CD4-positive, alpha-beta T cell treated with Interleukin-6 at 100 ng/mL for 8 hours (primary cell): ENCODE results near the gene CFAP299.

Experiments
- DNase-seq: peaks from one replicate; pipeline ENCODE4 v3.0.0-alpha.2; 2020; ENCODE audit warnings: mixed read lengths, low spot score

Gene CFAP299

GRCh38 chr4:80388284-80388607 is 52.7 kb downstream of the CFAP299 start:
- DNase-seq = no peak

DNA sequence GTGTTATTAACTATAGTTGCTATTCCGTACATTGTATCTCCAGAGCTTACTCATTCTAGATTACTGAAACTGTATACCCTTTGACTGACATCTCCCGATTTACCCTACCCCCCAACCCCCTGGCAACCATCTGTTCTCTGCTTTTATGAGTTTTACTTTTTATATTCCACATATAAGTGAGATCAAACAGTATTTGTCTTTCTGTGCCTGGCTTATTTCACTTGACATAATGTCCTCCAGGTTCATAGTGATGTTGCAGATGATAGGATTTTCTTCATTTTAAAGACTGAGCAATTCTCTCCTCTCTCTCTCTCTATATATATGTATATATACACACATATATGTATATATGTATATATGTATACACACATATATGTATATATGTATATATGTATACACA is 54.6 kb downstream of the CFAP299 start:
- DNase-seq = no peak

GRCh38 chr4:80393246-80393969 is 57.9 kb downstream of the CFAP299 start:
- no peak for DNase-seq

DNA sequence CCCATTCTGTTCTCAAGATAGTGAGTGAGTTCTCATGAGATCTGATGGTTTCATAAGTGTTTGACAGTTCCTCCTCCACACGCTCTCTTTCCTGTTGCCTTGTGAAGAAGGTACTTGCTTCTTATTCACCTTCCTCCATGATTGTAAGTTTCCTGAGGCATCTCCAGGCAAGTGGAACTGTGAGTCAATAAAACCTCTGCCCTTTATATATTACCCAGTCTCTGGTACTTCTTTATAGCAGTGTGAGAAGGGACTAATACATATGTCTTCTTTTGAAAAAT is 58.4 kb downstream of the CFAP299 start:
- DNase-seq = no peak

- no peak for DNase-seq
Measured at GRCh38 chr4:80407246-80407645, 71.7 kb downstream of the CFAP299 start.

DNA sequence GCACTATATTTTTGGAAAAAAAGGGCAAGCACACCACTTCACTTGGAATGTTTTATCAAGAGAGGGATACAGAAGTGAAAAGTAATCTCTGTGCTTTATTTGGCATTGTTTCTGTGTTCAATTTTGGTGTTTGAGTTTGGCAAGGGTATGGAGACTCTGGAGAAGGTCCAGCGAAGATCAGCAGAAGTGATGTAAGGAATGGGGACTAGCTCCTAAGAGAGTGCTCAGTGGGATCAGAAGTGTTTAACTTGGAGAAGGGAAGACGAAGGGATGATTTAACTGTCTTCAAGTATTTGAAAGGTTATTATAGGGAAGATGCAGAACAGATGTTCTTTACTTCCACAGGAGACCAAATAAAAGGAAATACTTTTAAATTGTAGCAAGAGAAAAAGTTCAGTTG is 74.3 kb downstream of the CFAP299 start:
- DNase-seq = no peak

- no peak for DNase-seq
Measured at GRCh38 chr4:80412322-80412721, 76.8 kb downstream of the CFAP299 start.

DNA sequence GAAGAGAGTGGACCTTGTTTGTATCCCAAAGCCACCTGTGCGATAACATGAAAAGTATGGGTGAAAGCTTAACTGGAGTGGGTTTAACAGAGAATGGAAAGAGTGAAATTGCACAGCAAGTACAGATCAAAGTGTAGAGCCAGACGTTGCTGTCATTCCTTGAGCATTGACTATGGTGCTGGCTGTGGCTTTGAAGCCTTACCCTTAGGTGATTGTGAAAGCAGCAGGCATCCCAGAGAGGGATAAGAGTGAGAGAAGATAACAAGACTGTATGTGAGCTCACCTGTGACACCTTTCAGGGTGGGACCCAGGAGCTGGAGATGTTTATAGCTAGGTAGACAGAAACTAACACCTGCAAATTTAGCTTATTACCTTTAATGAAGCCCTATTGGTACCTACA is 77.6 kb downstream of the CFAP299 start:
- DNase-seq = no peak

GRCh38 chr4:80417019-80417418 is 81.5 kb downstream of the CFAP299 start:
- no peak for DNase-seq

GRCh38 chr4:80419946-80420345 is 84.4 kb downstream of the CFAP299 start:
- no peak for DNase-seq

GRCh38 chr4:80420638-80421037 is 85.1 kb downstream of the CFAP299 start:
- no peak for DNase-seq

- DNase-seq = peak; percentile 9
Measured at GRCh38 chr4:80422727-80423404, 87.3 kb downstream of the CFAP299 start.

GRCh38 chr4:80423553-80424224 is 88.2 kb downstream of the CFAP299 start:
- no peak for DNase-seq

DNA sequence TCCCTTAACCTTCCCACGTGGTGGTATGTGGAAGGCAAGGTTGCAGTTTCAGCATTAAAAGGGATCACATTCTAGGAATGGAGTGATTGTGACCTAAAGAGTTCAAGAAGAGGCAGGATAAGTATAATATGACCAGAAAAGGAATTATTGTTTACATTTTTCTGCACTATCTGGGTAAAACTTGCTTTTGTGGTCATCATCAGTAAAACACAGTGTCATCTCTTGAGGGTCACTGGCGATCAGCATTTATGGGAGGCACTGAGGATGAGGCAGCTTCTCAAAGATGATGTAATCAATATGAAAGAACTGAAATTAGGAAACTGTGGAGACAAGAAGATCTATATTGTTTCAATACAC is 88.7 kb downstream of the CFAP299 start:
- no peak for DNase-seq

DNA sequence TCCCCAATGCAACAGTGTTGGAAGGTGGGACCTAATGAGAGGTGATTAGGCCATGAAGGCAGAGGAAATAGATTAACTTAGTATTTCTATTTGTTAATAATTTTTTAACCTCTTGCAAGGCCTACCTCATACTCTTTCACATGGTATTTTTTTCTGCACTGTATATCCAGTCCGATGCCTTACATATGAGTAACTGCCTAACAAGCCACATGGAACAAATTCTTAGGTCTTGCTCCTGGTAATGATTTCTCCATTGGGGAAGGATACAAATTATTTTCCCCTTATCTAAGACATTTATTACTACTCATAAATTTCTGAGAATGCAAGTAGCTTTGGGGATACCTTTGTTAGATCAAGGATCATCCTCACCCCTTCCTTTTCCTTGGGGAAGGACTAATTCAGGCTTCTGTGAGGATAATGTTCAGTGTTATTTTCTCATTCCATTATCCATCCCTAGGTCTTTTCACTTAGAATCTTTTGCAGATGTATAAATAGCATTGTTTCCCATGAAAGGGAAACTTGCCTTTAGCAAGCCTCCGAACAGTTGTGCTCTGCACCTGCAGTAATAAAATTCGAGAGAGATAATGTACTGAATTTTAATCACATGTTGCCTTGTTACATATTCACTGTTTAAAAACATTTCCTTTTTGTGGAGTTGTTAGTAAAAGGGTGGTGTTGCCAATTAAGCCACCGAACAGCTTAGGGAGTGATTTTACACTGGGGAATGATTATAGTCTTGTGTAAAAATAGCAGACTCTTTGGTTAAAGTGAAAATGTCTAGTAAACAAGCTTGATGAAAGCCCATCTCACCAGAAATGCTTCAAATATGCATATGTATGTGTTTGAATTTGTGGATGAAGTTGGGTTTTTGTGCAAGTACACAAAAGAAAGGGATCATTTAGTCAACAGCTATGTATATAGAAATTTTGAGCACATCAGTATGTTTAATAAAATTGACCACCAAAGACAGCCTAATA is 89.9 kb downstream of the CFAP299 start:
- DNase-seq = no peak

DNA sequence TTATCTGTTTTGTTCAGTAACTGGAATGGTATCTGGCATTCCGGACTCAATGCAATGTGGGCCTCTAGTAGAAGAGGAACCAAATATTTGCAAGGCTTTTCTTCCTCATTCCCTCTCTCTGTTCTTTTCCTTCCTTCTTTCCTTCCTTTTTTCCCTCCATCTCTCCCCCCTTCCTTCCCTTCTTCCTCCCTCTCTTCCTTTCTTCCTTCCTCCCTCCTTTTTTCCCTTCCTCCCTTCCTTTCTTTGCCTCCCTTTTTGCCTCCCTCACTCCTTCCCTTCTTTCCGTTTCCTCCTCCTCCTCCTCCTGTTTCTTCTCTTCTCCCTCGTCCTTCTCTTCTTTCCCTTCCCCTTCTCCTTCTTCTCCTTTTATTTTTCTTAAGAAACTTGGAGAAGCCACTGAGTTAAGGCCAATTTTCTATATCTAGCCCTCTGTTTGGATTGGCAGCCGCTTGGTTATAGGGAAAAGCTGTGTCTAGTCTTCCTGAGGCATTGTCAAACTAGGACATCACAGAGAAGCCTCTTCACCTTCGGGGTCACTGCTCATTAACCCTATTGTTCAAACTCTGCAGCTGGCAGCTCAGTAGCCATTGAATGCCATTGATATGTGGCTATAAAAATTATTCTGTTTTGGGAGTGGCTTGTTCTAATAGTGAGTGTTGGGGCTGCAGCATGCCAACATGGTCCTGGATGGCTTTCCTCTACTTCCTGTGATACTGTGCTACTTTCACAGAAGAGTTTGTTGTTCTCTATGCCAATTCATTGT is 95.9 kb downstream of the CFAP299 start:
- no peak for DNase-seq

- no peak for DNase-seq
Measured at GRCh38 chr4:80434238-80434637, 98.7 kb downstream of the CFAP299 start.

DNA sequence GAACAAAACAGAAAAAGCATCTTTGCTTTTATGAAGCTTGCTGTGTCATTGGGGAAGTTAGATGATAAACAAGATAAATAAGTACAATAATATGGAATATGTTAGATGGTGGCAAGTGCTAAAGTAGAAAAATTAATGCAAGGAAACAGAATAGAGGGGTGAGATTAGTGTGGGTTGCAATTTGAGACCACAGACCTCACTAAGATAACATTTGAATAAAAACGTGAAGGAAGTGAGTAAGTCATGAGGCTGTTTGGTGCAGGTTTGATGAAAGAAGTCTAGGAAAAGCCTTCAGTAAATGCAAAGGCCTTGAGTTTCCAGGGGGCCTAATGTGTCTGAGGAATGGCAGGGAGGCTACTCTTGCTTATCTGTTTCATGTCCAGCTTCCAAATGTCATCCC is 102.5 kb downstream of the CFAP299 start:
- DNase-seq = no peak

- DNase-seq = peak; percentile 65
Measured at GRCh38 chr4:80439294-80440061, 103.9 kb downstream of the CFAP299 start.

GRCh38 chr4:80446248-80446647 is 110.7 kb downstream of the CFAP299 start:
- no peak for DNase-seq

DNA sequence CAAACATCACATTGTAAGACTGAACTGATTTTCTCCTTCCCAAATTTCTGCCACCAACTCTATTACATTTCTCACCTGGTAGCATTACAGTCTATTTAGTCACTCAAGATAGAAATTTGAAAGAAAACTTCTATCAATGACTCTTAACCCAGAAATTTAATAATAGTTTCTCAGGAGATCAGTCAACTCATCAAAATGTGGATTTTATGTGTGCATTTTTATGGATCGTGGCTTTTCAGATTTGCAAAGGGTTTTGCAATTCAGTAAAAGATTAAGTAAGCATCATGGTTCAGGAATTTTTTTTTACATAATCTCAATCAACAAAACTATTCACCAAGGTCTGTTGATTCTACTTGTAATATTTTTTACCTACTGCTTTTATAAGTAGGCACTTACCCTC is 111.1 kb downstream of the CFAP299 start:
- no peak for DNase-seq
